HG03066 (cell line): ENCODE measurements around the gene RPS8.
"Not testable (repeated sequence)": the region's sequence is repeated elsewhere in the genome, so short reads cannot be mapped to it uniquely, and the experiment has no call there.

ENCODE experiments used
- ATAC-seq: cut with Tn5 transposase; IDR thresholded peaks from one replicate; pipeline ENCODE4 v1.9.1; 2021; ENCODE audit warnings: low read depth; ENCODE audit not compliant: unreplicated experiment

Gene RPS8

DNA sequence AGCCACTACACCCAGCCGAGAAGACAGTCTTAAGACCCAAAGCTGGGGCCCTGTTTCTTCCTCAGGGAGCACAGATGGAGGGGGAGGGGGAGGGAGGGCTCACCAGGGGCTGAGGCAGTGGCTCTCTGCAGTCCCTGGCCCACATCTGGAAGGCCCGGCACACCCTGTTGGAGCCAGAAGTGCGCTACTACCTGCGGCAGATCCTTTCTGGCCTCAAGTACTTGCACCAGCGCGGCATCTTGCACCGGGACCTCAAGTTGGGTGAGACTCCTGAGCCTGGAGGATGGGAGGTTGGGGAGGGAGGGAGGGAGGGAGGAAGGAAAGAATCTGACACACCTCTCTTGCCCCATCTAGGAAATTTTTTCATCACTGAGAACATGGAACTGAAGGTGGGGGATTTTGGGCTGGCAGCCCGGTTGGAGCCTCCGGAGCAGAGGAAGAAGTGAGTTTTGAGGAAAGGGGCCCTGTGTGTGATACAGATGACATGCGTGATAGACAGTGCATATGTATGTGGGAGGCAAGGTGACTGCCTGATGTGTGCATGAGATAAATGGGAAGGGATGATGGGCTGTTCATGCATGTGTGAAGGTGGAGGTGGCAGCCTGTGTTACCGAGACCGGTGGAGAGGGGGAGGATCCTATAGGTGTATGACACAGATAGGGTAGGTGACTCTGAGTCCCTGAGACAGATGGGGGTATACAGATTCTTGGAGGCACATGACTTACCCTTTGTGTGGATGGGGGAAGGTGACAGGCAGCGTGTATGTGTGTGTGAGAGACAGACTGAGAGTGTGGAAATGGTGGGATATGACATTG, 26.4 kb downstream of the RPS8 start:
- no peak for ATAC-seq

DNA sequence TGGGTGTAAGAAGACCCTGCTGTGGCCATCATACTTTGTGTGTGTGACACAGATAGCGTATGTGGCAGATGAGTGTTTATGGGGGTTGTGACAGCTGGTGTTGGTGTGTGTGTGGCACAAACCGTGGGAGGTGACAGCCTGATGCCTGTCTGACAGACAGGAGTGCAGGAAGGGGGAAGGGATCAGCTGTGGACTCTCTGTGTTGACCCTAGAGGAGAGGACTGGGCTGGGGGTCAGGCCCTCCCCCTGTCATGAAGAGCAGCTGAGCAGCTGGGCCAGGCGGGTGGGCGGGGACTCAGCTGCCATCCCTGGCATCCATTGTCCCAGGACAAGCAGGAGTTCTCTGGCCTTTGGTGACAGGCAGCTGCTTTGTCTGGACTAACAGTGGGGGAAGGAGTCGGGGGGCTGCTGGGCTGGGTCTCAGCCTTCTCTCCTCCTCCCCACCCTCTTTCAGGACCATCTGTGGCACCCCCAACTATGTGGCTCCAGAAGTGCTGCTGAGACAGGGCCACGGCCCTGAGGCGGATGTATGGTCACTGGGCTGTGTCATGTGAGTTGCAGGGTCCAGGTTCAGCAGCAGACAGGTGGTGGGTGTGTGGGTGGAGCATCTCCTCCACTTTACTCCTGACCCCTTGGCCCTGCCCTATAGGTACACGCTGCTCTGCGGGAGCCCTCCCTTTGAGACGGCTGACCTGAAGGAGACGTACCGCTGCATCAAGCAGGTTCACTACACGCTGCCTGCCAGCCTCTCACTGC, 27.1 kb downstream of the RPS8 start:
- no peak for ATAC-seq

DNA sequence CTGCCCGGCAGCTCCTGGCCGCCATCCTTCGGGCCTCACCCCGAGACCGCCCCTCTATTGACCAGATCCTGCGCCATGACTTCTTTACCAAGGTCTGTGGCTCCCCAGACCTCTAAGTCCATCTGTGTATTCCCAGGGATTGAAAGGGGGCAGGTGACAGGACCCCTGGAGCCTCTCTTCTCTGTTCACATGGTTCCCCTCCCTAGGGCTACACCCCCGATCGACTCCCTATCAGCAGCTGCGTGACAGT, 27.6 kb downstream of the RPS8 start:
- no peak for ATAC-seq

DNA sequence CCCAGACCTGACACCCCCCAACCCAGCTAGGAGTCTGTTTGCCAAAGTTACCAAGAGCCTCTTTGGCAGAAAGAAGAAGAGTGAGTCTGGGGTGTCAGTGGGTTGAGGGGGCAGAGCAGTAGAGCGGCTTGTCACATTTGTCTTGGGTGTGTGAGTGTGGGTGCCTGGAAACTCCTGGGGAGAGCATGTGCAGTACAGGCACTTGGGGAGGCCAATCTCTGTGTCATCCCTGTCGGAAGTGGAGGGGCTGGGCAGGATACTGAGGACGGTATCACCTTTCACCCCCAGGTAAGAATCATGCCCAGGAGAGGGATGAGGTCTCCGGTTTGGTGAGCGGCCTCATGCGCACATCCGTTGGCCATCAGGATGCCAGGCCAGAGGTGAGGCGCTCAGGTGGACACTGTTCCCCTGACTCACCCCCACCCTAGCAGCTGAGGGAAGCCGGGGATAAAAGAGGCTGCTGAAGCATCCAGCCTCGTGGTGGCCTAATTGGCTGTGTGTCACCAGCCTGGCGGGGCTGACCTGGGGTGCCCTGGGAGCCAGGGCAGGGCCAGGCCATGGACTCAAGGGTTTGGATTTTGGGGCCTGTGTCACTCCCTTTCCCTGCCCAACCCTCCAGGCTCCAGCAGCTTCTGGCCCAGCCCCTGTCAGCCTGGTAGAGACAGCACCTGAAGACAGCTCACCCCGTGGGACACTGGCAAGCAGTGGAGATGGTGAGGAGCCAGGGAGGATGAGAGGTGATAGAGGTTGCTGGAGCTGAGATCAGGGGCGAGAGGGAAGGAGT, 28.2 kb downstream of the RPS8 start:
- no peak for ATAC-seq

GRCh38 chr1:44805311-44806024, 30.1 kb downstream of the RPS8 start:
- ATAC-seq, result no peak

- ATAC-seq, result no peak
These were observed 30.8 kb downstream of the RPS8 start for GRCh38 chr1:44806025-44806703.

DNA sequence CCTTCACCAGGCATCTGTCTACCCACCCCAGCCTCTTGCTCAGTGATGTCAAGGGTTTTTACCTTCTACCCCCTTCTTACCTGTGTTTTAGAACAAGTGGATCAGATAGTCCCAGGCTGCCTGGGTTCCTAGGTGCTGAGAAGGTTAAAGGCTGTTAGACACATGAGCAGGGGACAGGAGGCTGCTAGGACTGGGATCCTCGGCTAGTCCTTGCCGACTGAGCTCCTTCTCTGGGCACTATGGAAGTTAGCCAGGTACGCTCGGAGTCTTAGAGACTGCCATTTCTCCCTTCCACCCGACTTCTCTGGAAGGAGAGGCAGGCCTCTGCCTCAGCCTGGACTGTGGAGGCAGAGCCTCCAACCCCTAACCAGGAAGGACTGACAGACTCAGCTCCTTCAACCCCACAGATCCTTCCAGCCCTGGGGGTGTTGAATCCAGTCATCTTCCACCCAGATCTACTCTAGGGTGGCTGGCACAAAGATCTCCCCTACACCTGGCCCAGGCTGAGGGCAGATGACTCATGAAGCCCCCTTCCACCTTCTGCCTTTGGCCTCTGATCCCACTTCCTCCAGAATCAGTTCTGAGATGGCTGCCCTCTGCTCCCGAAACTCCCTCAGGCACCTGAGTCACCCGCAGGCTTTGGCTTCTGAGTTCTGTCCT, 31.5 kb downstream of the RPS8 start, which contains the start of gene DYNLT4:
Gene DYNLT4 (minus strand): TSS at position 648 of the 660 bp plus-strand sequence. CDS start 683 bp downstream, outside the sequence.
- ATAC-seq, result no peak

- ATAC-seq, result peak; percentile 34
These were observed 32.2 kb downstream of the RPS8 start for GRCh38 chr1:44807364-44808062.

GRCh38 chr1:44808063-44808937, 33.0 kb downstream of the RPS8 start, which contains the start of gene BTBD19:
BTBD19 (plus strand) TSS chr1:44808523; CDS start chr1:44808821, 298 bp downstream.
- peak; percentile 25 for ATAC-seq

DNA sequence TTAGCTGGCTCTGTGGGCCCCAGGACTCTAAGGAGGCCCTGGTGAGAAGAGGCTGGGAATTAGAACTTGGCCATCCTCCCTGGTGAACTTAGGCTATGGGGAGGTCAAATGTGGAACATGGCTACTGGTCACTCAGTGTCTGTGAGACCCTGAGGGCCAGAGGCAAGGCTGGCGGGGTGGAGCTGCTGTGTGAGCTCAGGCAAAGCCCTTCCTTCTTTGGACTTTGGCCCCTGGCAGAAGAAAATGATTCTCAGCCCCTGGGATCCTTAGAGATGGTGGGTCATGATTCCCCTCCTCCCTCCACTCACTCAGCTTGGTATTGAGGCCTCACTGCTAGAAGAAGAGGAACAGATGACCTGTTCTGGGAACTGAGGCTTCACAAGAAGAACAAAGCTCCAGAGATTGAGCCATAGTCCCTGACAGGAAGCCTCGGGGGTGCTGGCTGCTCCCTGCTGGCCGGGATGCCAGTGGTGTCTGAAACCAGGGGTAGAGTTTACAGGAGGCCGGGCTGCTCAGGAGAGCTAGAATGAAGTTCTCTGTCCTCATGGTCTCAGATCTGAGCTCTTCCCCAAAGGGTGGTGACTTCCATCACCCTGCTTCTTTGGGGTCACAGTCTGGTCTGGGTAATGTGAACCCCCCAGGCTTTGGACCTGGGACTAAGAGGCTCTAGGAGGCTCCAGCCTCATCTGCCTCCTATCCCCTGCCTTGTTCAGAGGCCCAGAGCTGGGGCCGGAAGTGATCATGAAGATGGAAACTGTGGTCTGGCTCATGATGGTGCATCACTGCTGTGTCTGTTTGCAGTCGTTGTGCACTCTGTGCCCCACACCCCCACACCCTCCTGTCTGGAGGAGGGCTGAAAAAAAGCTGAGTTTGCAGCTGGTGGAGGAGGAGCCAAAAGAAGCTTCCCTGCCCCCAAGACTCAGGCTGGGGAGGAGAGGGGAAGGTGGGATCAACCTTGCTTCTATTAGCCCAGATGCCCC, 33.9 kb downstream of the RPS8 start:
- ATAC-seq, result peak; percentile 56

DNA sequence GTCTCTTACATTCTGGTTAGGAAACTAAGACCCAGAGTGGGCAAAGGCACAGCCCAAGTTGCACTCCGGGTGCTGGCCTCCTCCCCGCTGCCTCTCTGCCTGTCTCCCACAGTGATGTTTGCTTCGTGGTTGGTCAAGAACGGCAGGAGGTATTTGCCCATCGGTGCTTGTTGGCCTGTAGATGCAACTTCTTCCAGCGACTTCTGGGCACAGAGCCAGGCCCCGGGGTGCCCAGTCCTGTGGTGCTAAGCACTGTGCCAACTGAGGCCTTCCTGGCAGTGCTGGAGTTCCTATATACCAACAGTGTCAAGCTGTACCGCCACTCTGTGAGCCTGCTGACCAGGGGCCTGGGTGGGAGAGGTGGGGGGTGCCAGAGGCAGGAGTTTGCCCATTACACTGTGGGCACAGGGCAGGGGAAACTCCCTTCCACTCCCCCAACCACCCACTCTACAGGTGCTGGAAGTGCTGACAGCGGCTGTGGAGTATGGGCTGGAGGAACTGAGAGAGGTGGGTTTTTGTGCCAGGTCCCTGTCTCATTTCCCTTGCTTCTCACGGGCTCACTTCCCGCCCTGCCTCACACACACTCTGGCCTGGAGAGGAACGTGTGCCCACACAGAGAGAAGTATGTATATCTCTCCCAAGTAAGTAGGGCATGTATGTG, 34.9 kb downstream of the RPS8 start:
- no peak for ATAC-seq

DNA sequence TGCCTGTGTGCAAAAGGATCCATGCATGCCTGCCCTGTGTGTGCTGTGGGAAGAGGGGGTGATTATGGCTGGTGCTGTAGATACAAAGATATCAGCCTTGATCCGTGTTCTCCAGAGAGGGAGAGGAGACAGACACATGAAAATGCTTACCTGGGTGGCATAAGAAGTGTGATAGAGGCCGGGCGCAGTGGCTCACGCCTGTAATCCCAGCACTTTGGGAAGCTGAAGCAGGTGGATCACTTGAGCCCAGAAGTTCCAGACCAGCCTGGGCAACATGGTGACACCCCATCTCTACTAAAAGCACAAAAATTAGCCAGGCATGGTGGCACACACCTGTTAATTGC, 35.4 kb downstream of the RPS8 start:
- not testable (repeated sequence) for ATAC-seq

DNA sequence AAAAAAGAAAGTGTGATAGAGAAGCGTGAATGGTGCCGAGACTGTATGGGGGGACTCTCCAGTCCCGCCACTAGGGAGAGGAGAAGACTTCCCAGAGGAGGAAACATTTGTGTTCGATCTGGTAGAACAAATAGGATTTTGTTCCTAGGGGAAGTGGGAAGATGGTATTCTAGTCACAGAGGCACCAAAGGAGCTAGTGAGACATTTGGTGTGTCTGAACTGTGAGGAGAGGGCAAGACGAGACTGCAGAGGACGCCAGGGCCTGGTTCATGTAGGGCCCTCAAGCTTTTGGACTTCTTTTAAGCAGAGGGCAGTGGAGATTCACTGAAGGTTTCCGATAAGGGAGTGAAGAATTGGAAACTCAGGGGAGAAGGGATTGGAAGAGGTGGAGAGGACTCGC, 35.9 kb downstream of the RPS8 start:
- ATAC-seq, result no peak

DNA sequence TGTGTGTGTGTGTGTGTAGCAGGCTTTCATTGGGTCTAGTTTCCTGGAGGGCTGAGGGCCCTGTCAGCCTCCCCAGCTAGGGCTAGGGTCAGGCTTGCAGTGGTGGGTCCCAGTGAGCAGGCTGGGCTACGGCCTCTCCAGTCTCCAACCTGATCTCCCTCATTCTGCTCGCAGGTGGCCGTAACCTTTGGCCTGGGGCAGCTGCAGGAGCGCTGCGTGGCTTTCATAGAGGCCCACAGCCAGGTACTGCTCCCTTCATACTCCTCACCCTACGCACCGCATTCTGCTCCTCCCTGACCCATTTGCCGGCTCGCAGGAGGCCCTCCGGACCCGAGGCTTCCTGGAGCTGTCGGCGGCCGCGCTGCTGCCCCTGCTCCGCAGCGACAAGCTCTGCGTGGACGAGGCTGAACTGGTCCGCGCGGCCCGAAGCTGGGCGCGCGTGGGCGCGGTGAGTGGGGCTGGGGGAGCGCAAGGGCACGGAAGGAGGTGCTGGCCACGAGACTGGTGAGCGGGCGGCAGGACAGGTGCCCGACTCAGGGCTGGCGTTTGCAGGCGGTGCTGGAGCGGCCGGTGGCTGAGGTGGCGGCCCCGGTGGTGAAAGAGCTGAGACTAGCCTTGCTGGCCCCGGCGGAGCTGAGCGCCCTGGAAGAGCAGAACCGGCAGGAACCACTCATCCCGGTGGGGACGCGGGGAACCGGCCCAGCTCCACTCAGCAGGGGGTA, 37.6 kb downstream of the RPS8 start:
- no peak for ATAC-seq

GRCh38 chr1:44815926-44816325, 40.6 kb downstream of the RPS8 start:
- not testable (repeated sequence) for ATAC-seq

- ATAC-seq, result no peak
These were observed 42.0 kb downstream of the RPS8 start for GRCh38 chr1:44817307-44817706.
